Activated CD8-positive, alpha-beta memory T cell treated with anti-CD3 and anti-CD28 coated beads for 24 hours (primary cell): ENCODE results near the gene BRD3OS.
A peak's percentile ranks its signal among the peaks of the same experiment; 100 is the strongest.

ENCODE experiments used
- DNase-seq: peaks from one replicate; pipeline ENCODE4 v3.0.0-alpha.2; 2020

Gene BRD3OS

DNA sequence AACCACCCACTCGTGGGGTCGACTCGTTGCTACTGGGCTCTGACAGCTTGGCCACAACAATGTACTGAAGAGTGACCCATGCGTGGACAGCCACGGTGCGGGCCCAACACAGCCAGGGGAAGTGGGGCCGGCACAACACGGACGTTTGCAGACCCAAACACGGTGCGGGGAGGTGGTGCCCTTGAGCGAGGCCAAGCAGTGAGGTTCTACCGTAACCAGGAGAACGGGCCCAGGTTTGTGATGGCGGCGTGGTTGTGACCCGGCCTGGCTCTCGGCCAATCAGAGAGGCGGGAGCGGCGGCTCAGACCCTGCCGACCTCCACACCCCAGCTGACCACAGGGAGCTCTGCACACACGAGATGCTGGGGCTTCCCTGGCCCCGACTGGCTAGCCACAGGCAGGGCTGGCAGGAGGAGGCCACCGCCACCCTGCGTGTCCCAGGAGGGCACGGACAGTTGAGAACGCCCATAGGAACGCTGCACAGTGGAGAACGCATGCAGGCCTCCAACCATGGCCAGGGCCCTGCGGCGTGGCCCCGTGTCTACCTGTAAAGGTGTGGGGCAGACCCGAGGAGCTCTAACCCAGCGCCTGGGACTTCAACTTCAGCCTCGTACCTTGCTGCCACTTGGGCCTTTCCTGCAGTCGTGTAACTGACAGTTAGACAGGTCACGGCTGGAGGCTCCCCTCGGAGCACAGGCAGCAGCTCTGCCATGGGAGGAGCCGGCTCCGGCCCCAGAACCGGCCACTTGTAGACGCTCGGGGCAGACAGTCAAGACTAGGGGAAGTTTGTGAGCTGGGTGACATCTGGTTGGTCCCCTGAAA lies 28.9 kb downstream of the BRD3OS start:
- DNase-seq, result no peak

- no peak for DNase-seq
These were observed 29.9 kb downstream of the BRD3OS start for GRCh38 chr9:134054891-134055811.

- no peak for DNase-seq
These were observed 30.7 kb downstream of the BRD3OS start for GRCh38 chr9:134055981-134056461.

DNA sequence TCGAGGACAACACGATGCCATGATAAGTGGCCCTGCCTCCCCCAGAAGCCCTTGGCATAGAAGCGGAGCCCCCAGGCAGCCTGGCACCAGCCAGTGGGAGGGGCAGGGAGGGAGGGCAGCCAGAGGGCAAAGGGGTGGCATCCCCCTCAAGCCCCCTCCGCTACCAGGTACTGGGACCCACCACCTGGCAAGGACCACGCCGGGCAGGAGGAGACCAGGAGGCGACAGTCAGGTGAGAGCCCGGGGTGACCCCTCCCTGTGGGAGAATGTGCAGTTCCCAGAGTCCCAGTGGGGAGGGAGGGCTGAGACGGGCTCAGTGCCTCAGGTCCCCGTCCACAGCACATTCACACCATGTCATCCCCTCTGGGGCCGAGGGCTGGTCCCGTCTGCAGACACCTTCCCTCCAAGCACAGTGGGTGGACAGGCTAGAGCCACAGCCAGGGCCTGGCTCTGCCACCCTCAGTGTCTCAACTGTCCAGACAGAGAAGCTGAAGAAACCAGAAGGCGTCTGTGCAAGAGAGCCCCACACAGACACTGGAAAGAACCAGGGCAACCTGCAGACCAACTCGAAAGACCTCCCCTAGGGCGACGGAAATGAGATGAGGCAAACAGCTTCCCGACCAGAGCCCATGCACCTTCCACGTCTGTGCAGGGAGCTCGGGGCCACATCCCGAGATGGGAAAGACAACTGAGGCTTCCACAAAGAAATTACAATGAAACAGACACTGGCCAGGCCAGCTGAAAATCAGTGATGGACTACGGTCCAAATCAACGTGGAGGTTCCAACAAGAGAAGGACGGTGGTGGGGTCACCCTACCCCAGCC lies 31.4 kb downstream of the BRD3OS start:
- DNase-seq, result no peak

DNA sequence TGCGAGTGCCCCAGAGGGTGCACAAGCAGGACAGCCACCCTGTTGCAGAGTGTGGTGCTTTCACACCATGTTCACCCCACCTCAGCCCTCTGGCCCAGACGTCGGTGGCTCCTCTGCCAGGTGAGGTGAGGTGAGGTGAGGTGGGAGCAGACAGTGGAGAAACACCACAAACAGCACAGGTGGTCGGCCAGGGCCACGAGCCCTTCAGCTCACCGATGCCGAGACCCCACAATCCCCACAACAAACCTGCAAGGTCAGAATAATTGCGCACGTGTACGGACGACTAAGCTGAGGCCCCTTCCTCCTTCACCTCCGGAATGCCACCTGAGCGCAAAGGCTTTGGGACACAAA lies 32.0 kb downstream of the BRD3OS start:
- no peak for DNase-seq

DNA sequence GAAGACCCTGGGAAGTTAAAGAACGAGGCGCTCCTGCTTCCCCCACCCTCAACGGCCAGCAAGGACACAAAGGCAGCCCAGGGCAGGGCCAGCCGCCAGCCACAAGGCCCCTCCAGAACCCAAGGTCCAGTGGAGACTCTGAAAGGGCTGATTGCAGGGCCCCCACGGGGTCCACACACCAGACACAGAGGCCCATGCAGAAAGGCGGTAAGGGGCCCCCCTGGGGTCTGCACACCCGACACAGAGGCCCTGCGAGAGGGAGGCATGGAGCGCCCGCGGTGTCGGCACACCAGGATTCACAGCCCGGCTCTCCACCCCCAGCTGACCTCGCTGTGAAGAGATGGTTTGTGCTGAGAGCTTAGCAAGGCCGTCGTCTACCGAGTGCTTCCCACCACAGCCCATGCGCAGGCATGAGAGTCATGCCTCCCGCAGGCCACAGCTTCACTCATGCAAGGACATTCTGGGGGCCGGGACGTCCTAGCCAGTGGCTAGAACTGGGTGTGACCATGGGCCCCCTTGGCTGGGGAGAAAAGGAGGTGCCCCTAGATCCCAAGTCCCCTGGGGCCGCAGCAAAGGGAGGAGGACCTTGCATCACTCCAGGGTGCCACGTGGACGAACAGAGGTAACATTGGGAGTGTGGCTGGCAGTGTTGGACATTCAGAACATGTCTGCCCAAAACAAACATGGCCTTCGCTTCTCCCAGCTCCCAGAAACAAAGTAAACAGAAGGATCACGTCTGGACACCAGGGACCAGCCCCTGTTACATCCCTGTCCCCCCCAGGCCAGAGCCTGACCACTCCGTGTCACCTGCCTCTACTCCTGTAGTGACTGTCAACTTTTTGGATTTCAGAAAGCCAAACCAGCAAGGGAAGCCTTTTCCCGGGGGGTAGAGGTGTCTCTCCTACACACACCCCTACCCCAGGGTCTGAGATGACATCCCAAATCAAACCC lies 32.7 kb downstream of the BRD3OS start:
- no peak for DNase-seq

DNA sequence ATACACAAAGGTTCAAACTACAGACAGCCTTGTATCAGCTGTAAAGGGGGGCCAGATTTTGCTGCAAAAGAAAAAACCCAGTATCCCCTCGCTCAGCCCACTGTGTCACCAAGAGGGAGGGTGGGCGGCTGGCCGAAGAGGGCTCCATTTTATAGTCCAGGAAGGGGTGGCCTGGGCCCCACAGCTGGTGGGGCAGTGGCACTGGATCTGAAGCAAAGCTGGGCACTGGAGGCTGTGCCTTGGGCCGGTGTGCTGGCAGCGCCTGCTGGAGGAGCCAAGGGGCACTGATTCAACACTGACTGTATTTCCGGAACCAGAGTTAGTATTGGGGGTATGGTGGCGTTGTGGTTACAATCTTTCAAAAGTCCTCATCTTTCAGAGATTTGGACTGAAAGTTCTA lies 33.4 kb downstream of the BRD3OS start:
- DNase-seq, result no peak

- DNase-seq, result no peak
These were observed 33.9 kb downstream of the BRD3OS start for GRCh38 chr9:134059188-134059641.

- no peak for DNase-seq
These were observed 34.5 kb downstream of the BRD3OS start for GRCh38 chr9:134059661-134060395.

DNA sequence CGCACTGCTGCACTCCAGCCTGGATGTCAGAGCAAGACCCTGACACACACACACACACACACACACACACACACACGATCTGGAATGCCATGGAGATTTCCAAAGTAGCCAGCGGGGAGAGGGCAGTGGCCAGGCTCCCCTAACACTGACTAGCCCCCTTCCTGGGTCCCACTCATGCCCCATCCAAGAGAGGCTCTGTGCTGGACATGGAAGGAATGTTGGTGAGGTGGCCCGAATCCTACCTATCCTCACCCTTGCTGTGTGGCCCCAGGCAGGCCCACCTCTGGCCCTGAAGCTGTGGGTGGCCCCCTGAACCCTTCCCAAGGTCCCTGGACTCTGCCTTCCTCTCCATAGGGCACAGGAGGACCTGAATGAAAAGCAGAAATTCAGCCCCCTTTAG lies 35.3 kb downstream of the BRD3OS start:
- DNase-seq, result no peak

DNA sequence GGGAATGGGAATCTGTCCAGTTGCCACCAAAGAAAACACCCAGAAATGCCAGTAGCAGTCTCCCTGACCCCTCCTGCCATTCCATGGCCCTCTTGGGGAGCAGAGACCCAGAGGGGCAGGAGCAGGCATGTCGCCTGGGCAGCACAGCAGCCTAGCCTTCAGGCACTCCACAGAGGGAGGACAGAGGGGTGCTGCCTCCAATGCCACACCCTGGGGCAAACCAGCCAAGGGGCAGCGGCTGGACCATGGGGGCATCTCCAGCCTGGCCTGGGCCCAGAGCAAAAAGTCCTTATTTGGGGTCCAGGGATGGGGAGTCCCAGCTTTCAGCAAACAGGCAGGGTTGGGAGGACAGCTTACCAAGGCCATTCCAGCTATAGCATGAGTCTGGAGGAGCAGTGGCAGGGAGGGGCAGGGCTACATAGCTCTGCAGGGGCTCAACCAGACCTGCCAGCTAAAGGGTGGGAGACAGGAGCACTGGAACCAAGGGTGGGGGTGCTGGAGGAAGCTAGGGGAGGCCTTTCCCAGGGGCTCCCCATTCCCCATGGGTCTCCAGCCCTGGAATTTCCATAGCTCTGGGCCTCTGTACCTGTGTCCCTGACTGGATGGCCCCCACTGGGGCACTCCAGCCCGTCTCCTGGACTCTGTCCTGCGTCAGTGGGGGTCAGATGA lies 35.9 kb downstream of the BRD3OS start:
- DNase-seq, result no peak

GRCh38 chr9:134061688-134062371 lies 36.5 kb downstream of the BRD3OS start:
- no peak for DNase-seq

- DNase-seq, result no peak
These were observed 37.3 kb downstream of the BRD3OS start for GRCh38 chr9:134062461-134063087.

GRCh38 chr9:134063088-134063570 lies 37.8 kb downstream of the BRD3OS start:
- no peak for DNase-seq

DNA sequence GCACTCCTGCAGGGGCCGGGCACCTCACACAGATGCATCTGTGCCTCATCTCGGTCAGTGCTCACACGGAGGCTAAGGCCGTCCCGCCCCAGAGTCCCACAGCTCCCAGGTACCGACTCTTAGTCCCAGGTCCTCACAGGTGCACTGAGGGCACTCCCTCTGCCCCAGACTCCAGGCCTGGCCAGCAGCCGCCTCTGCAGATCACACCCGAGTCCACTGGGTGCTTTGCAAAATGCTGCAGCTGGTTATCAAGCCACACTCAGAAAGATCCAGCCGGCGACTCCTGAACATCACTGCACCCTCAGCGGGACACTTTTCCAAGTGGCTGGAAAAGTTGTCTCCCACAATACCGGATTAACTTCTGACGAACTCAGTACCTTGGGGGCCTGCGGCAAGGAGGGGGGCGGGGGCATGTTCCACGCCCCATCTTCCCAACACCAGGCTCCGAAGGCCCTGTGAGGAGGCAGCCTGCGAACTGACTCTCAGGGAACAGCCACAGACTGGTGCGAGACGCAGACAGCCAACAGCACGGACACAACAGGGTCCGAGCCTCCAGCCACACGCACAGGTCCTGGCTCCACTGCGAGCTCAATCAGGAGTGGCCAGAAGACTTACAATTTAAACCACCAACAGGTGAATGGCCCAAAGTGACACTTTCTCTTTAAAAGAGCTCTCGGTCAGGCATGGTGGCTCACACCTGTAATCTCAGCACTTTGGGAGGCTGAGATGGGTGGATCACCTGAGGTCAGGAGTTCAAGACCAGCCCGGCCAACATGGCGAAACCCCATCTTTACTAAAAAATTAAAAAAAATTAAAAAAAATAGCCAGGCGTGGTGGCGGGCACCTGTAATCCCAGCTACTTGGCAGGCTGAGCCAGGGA lies 38.5 kb downstream of the BRD3OS start:
- no peak for DNase-seq

- DNase-seq, result no peak
These were observed 39.4 kb downstream of the BRD3OS start for GRCh38 chr9:134064711-134065110.

- peak; percentile 81 for DNase-seq
These were observed 40.5 kb downstream of the BRD3OS start for GRCh38 chr9:134065612-134066419.
